GM19463 (cell line): ENCODE measurements around the gene ZNF865.
"Not testable (repeated sequence)": the region's sequence is repeated elsewhere in the genome, so short reads cannot be mapped to it uniquely, and the experiment has no call there.

ENCODE experiments used
- ATAC-seq: cut with Tn5 transposase; IDR thresholded peaks from one replicate; pipeline ENCODE4 v1.9.1; 2021; ENCODE audit warnings: mild to moderate bottlenecking, moderate library complexity; ENCODE audit not compliant: unreplicated experiment

ZNF865 gene

DNA sequence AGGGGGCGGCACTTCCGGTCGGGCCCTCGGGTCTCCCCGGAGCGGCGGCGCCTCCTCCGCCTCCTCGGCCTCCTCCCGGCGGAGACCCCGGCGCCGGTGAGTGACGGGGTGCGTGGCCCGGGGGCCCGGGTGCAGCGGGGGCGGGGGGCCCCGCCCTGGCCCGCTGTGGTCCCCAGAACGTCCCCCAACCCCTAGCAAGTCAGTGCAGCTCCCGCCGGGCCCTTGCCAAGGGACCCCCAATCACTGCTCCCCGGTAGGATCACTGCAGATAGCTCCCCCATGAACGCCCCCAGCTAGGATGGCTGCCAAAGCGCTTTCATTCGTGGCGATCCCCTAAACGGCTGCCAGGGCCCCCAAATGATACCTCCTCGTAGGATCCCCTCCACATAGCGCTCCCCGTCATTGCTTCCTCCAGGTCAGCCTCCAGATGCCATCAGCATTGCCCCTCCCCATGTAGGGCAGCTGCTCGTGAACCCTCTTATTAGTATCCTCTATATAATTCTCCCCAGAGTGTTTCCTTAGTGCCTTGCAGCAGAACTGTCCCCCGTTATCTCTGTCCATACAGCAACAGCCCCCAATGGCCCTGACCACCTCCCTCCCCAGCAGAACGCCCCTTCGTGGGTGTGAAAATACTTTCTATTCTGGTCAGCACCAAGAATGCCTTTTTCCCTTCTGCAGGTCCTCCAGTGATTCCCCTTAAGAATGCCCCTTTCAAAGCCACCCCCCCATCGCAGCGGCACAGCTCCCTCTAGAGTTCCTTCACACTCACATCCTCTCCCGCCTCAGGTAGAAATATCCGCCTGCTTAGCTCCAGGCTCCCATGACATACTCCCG lies at the start of gene ZNF865:
Gene ZNF865 (plus strand): TSS at position 11 of the 834 bp plus-strand sequence. CDS start 7,972 bp downstream, outside the sequence.
- ATAC-seq = peak; percentile 33

DNA sequence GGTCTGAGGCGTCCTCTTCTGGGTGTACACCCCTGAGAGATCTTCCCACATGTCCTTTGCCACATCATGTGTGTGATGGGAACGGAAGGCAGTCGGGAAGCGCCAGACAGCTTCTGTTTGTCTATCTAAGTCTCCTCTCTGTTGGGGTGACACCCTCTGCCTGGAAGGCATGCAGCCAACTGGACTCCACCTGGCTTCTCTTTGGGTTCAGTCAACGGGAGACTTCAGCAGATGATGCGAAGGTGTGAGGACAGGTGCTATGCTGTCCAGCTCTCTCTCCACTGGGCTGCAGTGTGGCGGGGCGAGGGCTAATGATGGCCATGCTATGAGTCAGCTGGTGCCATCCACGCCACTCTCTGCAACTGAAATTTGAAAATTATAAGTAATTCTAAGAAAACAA lies 45.8 kb upstream of the ZNF865 start:
- no peak for ATAC-seq

DNA sequence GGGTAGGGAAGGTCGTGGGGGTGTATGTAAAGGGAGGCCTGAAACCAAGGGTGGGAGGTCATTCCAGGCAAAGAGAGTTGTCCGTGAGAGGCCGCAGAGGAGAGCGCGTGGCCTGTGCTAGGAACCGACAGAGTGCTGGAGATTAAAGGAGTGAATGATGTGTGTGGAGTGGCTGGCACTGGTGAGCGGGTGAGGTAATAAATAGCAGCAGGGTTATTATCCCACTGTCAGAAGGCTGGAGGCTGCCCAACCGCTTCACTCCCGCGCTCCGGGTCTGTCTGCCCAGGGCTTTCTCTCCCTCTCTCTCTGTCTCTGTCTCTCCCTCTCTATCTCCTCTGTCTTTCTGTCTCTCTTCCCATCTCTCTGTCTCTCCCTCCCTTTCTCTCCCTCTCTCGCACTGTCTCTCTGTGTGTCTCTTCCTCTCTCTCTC lies 42.2 kb upstream of the ZNF865 start:
- no peak for ATAC-seq

DNA sequence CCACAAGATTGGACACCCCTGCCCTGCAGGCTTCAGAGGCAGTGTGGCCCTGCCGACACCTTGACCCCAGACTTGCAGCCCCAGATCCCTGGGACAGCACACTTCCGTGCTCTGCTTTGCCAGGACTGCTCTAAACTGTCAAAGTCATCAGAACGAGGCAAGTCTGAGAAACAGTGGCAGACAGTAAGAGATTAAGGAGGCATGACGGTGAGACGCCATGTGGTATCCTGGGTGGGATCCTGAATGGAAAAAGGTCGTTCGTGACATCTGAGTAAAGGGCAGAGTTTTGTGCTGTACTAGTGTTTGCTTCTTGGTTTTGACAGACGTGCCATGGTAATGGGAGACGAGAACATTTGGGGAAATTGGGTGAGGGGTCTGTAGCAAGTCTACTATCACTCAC lies 38.6 kb upstream of the ZNF865 start:
- no peak for ATAC-seq

DNA sequence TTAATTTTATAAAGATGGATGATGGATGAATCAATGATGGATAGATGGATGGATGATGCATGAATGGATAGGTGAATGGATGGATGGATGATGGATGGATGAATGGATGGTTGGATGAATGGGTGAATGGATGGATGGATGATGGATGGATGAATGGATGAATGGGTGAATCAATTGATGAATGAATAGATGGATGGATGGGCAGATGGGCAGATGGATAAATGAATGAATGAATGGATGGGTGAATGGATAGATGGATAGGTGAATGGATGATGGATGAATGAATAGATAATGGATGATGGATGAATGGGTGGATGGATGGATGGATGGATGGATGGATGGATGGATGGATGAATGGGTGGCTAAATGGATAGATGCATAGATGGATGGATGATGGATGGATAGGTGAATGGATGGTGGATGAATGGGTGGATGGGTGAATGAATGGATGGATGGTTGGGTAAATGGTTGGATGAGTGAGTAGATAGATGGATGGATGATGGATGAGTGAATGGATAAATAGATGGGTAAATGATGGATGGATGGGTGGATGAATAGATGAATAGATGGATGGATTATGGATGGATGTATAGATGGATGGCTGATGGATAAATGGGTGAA lies 37.6 kb upstream of the ZNF865 start:
- ATAC-seq = no peak

DNA sequence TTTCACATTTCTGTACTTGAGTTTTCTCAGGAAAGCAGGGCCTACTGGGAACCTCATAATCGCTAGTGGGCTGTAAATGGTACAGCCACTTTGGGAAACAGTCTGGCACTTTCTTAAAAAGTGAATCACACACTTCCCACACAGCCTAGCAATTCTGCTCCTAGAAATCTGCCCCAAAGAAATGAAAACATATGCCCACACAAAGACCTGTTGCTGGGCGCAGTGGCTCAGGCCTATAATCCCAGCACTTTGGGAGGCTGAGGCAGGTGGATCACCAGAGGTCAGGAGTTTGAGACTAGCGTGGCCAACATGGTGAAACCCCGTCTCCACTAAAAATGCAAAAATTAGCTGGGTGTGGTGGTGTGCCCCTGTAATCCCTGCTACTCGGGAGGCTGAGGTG lies 36.0 kb upstream of the ZNF865 start:
- not testable (repeated sequence) for ATAC-seq

DNA sequence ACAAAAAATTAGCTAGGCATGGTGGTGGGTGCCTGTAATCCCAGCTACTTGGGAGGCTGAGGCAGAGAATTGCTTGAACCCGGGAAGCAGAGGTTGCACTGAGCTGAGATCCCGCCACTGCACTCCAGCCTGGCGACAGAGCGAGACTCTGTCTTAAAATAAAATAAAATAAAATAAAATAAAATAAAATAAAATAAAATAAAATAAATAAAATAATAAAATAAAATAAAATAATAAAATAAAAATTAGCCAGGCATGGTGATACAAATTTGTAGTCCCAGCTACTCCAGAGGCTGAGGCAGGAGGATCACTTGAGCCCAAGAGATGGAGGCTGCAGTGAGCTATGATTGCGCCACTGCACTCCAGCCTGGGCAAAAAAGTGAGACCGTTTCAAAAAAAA lies 31.5 kb upstream of the ZNF865 start:
- not testable (repeated sequence) for ATAC-seq

DNA sequence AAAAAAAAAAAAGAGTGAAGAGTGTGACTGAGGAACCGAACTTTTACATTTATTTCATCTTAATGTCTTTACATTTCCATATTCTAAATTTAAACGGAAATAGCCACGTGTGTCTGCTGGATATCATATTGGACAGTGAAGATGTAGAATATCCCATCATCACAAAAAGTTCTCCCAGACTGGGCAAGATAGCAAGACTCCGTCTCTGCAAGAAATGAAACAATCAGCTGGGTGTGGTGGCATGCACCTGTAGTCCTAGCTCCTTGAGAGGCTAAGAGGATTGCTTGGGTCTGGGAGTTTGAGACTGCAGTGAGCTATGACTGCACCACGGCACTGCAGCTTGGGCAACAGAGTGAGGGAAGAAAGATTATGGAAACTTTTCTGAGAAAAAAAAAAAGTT lies 28.7 kb upstream of the ZNF865 start:
- ATAC-seq = no peak

DNA sequence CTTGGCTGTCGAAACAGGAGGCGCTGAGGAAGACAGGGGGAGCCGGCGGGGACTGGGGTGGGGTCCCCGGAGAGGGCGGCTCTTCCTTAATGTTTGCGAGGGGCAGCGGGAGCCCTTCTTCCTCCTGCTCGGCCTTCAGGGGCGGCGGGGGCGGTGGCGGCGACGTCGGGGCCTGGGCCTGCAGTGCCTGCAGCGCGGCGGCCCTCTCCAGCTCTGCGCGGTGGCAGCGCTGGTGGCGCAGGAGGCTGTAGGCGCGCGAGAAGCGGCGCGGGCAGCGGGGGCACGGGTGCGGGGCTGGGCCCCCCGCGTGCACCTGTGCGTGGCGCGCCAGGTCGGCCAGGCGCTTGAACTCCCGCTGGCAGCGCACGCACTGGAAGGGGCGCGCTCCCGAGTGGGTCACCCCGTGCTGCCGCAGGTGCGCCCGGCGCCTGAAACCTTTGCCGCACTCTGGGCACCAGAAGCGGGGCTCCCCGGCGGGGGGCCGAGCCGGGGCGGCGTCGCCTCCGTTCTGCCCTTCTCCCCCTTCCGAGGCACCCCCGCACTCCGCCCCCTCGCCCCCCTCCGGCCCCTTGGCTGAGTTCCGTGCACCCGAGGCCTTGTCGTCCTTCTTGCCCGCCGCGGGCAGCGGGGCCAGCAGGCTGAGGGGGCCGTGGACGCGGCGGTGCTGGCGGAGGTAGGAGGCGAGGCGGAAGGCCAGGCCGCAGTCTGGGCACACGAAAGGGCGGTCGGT lies 27.3 kb upstream of the ZNF865 start:
- no peak for ATAC-seq

DNA sequence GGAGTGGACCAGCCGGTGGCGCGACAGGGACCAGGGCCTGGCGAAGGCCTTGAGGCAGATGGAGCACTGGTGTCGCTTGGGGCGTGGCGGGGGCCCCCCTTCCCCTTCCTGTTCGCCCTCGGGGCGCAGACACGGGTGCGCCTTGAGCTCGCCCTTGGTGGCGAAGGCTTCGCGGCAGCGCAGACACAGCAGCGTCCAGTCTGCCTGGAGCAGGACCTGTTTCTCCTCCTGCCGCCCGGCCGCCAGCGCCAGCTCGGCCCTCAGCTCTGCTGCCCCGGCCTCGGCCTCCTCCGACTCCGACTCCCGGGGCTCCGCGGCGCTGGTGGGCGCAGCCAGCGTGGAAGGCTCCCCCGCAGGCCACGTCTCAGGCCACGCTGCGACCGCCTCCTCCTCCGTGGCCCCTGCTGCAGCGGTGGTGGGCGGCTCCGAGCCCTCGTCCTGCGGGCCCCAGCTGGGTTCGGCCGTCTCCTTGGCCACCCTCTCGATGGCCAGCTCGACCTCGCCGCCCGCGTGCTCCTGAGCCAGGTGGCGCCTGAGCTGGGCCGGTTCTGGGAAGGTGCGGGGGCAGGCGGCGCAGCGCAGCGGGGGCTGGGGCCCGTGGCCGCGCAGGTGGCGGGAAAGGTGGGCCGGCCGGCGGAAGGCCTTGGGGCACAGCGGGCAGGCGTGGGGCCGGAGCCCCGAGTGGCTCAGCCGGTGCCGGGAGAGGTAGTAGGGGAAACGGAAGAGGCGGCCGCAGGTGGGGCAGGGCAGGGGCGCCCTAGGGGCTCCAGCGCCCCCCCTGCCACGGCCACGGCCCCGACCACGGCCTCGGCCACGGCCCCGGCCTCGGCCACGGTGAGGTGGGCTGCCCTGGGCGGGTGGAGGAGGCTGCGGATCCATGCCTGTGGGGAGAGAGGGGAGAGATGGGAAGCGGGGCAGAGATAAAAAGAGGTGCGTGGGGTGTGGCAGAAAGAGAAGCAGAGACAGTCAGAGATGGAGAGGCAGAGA lies 26.4 kb upstream of the ZNF865 start:
- no peak for ATAC-seq

DNA sequence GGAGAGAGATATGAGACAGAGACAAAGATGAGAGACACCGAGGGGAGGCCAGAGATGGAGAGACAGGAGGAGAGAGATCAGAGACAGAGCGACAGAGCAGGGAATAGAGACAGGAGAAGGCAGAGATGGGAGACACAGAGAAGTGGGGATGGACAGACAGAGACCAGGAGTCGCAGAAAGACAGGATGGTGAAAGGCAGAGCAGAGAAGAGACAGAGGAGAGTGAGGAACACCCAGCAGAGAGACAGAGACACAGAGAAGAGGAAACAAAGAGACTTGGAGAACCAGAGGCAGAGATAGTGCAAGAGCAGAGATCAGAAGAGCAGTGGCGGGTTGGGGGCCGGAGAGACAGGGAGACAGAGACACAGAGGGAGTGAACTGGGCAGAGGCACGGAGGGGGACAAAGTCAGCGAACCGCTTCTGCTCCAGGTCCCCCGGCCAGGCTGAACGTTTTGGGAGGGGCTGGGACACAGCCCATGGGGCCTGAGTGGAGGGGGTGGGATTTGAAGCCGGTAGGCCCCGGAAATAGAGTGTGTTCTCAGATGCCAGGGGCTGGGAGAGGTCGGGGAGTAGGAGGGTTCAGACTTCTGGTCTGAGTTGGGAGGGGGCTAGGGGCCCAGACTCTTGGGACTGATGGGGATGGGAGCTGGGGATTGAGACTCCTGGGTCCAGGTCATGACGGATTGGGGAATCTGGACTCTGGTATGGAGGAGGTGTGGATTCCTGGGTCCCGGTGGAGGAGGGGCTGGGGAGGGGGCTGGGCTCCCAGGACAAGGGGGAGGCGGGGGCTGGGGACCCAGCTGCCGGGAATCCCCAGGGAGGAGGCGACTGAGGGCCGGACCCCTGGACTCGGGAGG lies 25.5 kb upstream of the ZNF865 start:
- ATAC-seq = no peak

DNA sequence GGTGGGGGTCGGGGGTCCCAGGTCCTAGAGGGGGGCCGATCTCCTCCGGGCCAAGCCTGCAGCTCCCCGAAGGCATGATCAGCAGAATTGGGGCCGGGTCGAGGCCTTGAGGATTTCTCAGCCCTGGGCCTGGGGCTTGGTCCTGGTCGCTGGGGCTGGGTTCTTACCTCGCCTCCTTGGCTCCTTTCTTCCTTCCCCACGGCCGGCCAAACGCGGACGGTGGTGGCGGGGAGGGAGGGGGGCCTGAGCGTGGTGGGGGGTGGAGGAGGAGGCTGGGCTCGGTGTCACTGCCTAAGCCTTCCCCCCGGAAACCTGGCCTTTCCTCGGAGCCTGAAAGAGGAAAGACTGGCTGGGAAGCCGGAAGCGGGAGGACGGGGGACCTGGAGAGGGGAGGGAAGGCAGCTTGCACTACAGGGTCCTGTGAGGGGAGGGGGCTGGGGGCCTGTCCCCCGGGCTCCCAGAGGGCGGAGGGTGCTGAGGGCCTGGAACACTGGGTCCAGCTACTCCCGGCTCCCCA lies 24.8 kb upstream of the ZNF865 start, which contains the start of gene ZNF579:
Gene ZNF579 (minus strand): TSS at position 221 of the 517 bp plus-strand sequence. CDS start 1,209 bp downstream, outside the sequence.
- no peak for ATAC-seq

DNA sequence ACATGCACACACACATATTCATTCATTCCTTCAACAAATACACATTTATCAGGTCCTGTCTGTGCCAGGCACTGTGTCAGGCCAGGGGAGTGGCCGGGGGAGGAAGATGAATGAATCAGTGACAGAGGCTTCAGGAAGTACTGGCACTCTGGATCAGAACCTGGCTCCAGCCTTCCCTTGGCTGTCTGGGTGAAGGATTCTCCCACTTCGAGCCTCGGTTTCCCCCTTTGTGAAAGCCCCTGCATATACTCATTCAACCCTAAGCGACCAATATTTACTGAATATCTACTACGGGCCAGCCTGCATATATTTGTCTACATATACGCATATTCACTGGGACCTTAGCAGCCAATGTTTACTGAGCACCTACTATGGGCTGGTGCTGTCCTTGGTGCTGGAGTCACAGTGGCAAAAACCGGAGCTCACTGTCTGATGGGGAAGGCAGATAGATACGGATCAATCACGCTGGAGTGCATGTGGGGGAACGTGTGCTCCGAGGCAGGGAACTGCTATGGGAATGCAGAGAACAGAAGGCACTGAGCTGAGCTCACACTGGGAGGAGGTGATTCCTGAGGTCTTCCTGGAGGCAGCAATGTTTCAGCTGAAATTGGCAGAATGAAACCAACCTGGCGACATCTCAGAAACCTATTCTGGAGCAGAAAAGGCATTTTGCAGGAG lies 24.2 kb upstream of the ZNF865 start:
- no peak for ATAC-seq

DNA sequence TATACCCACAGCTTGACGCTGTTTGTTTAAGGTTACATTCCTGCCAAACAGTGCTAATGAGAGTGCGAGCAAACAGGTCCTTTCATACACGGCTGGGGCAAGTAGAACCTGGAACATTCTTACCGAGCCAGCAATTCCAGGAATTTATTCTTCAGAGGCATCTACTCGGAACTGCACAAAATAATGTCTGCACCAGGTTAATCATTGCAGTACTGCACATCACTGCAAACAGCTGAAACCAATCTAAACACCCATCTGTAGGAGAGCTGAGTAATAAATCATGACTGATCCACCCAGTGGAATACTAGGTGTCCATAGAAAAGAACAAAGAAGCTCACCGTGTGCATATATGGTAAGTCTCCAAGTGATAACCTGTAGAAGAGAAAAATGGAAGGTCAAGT lies 23.6 kb upstream of the ZNF865 start:
- no peak for ATAC-seq

DNA sequence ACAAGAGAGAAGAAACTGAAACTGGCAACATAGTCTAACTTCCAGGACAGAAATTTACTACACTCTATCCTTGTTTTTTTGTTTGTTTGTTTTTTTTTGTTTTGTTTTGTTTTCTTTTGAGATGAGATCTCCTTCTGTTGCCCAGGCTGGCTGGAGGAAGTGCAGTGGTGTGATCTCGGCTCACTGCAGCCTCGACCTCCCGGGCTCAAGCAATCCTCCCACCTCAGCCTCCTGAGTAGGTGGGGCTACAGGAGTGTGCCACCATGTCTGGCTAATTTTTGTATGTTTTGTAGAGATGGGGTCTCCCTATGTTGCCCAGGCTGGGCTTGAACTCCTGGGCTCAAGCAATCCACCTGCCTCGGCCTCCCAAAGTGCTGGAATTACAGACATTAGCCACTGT lies 23.2 kb upstream of the ZNF865 start:
- ATAC-seq = not testable (repeated sequence)

DNA sequence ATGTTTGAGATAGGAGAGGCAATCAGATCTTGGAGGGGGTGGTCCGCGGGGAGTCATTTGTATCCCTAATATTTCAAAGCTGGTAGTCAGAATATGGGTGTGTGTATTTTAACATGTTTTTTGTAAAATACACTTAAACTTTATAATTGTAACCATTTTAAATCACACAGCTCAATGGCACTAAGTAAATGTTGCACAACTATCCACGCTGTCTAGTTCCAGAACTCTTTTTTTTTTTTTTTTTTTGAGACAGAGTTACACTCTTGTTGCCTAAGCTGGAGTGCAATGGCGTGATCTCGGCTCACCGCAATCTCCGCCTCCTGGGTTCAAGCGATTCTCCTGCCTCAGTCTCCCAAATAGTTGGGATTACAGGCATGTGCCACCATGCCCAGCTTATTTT lies 21.6 kb upstream of the ZNF865 start:
- not testable (repeated sequence) for ATAC-seq

DNA sequence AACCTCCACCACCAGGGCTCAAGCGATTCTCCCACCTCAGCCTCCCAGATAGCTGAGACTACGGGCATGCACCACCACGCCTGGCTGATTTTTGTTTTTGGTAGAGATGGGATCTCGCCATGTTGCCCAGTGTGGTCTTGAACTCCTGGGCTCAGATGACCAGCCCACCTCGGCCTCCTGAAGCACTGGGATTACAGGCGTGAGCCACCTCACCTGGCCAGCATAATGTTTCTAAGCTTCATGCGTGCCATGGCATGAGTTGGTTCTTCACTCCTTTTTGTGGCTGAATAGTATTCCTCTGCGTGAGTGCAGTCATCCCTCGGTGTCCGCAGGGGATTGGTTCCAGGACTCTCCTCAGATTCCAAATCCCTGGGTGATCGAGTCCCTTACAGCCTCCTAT lies 20.6 kb upstream of the ZNF865 start:
- ATAC-seq = no peak

DNA sequence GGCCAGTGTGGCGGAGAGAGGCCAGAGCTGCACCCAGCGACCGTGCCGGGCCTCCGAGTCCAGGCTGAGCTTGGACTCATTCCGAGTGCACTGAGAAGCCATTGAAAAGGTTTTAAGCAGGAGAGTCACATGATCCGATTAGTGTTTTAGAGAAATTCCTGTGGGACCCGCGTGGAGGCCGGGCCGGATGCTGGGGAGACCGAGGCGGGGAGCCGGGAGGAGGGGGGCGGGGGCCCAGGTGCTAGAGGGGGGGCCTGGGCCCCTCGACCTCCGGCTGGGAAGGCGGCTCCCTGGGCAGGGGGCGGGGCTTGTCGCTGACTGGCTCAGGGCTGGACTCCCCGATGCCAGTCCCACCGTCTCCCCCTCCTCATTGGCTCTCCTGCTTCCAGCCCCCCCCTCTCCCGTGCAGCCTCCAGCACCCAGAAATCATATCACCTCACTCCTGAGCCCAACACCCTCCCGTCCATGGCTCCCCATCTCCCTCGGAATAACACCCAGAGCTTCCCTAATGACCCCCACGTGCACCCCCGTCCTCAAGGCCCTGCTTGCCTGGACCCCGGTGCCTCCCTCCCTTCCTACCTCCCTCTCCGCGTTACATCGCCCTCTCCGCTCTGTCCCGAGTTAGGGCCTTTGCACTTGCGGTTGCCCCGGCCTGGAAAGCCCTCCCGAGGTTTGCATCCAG lies 19.6 kb upstream of the ZNF865 start:
- ATAC-seq = no peak
